Stimulated activated CD8-positive, alpha-beta memory T cell treated with anti-CD3 and anti-CD28 coated beads, Interleukin-12 subunit alpha, Interleukin-12 subunit beta, amount 100 ng/mL, for 1 hour (primary cell): ENCODE measurements around the gene DHRS7C.

Experiments used
- DNase-seq: peaks from one replicate; pipeline ENCODE4 v3.0.0-alpha.2; 2020; ENCODE audit warnings: low read depth

DHRS7C gene

GRCh38 chr17:9790889-9791876, at the start of gene DHRS7C:
TSS of gene DHRS7C (minus strand) at chr17:9791592. CDS start at chr17:9791284, 308 bp downstream.
- no peak for DNase-seq

GRCh38 chr17:9839433-9839832, 48.0 kb upstream of the DHRS7C start:
- DNase-seq = no peak

- no peak for DNase-seq
Observed at GRCh38 chr17:9837551-9838471, 46.4 kb upstream of the DHRS7C start.

GRCh38 chr17:9833922-9834321, 42.5 kb upstream of the DHRS7C start:
- DNase-seq = no peak

- no peak for DNase-seq
Observed at GRCh38 chr17:9830711-9831110, 39.3 kb upstream of the DHRS7C start.

- no peak for DNase-seq
Observed at GRCh38 chr17:9829343-9829742, 38.0 kb upstream of the DHRS7C start.

GRCh38 chr17:9828296-9829295, 37.2 kb upstream of the DHRS7C start:
- no peak for DNase-seq

- no peak for DNase-seq
Observed at GRCh38 chr17:9825641-9826150, 34.3 kb upstream of the DHRS7C start, which contains the start of gene GLP2R. TSS of gene GLP2R (plus strand) at chr17:9825924. CDS start at chr17:9826064, 140 bp downstream.

- no peak for DNase-seq
Observed at GRCh38 chr17:9824797-9825338, 33.5 kb upstream of the DHRS7C start.

GRCh38 chr17:9824094-9824493, 32.7 kb upstream of the DHRS7C start:
- DNase-seq = no peak

- no peak for DNase-seq
Observed at GRCh38 chr17:9821921-9822320, 30.5 kb upstream of the DHRS7C start, which contains the start of gene GSG1L2. TSS of gene GSG1L2 (minus strand) at chr17:9822079. CDS start at chr17:9822071, 8 bp downstream.

GRCh38 chr17:9820448-9820847, 29.1 kb upstream of the DHRS7C start:
- no peak for DNase-seq

- DNase-seq = no peak
Observed at GRCh38 chr17:9818760-9819159, 27.4 kb upstream of the DHRS7C start.

- DNase-seq = no peak
Observed at GRCh38 chr17:9817086-9817485, 25.7 kb upstream of the DHRS7C start.

GRCh38 chr17:9816472-9816871, 25.1 kb upstream of the DHRS7C start:
- DNase-seq = no peak

GRCh38 chr17:9814337-9814945, 23.0 kb upstream of the DHRS7C start:
- no peak for DNase-seq

GRCh38 chr17:9813166-9813565, 21.8 kb upstream of the DHRS7C start:
- DNase-seq = no peak

- no peak for DNase-seq
Observed at GRCh38 chr17:9811537-9811936, 20.1 kb upstream of the DHRS7C start.

- no peak for DNase-seq
Observed at GRCh38 chr17:9811086-9811485, 19.7 kb upstream of the DHRS7C start.
